Frontal cortex (tissue), 4 donors: ENCODE data around the gene NOTCH1. TPM values are rescaled to one million over a fixed set of nuclear protein-coding genes. Genes with fewer than 3 reads are reported as not detected.

ENCODE experiments used
- DNase-seq, 2 donors: peaks; one replicate each; pipeline ENCODE4 v3.0.0; 2012; ENCODE audit warnings: low spot score in 2 of 2
- FAIRE-seq: peaks from 2 replicates; lab custom pipeline; 2012; peaks lifted over from hg19 to GRCh38; lab: Jason Lieb, UNC
- total RNA-seq: library from RNA; depleted of rRNA; stranded (reverse); fragments of >200 nt; gene quantifications from one replicate; pipeline ENCODE4 v1.2.3, GENCODE V29; 2014
- donor health status: control.
- donor health status: control.
- donor health status: control.

The NOTCH1 gene
- total RNA-seq, 1 donor from 2014 or later, result 15.9 TPM

DNA sequence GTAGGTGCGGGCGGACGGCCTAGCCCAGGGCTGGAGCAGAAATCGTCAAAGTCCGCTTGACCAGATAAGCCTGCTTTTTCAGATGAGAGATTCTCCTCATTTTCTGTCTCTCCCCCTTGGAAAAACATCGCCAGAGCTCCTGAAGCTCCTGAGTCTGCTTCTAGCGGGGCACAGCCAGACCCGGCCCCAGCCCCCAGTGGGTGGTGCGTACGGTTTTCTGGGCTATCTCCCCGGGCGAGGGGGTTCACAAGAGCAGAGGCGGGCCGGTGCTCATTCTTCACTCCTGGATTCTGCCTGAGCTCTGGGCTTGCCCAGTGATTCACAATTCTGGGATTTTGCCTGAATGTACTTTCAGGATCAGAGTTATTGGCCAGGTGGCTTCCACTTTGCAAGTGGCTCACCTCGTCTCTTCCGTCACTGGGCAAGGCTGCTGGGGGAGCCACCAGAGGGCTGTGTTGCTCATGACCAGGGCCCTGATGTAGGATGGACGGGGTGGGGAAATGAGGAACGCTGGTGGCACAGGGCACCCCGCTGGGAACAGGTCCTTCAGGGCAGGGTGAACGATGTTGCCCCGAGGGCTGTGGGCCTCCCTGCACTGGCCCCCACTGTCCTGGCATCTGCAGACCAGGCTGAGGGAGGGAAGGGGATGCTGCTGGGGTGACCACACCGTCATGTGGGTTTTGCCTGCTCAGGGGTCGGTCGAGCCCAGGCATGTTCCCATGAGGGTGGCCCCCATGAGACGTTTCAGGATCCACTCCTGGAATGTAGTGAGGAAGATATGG is 69.3 kb downstream of the NOTCH1 start:
- no peak for DNase-seq
- FAIRE-seq, result no peak

DNA sequence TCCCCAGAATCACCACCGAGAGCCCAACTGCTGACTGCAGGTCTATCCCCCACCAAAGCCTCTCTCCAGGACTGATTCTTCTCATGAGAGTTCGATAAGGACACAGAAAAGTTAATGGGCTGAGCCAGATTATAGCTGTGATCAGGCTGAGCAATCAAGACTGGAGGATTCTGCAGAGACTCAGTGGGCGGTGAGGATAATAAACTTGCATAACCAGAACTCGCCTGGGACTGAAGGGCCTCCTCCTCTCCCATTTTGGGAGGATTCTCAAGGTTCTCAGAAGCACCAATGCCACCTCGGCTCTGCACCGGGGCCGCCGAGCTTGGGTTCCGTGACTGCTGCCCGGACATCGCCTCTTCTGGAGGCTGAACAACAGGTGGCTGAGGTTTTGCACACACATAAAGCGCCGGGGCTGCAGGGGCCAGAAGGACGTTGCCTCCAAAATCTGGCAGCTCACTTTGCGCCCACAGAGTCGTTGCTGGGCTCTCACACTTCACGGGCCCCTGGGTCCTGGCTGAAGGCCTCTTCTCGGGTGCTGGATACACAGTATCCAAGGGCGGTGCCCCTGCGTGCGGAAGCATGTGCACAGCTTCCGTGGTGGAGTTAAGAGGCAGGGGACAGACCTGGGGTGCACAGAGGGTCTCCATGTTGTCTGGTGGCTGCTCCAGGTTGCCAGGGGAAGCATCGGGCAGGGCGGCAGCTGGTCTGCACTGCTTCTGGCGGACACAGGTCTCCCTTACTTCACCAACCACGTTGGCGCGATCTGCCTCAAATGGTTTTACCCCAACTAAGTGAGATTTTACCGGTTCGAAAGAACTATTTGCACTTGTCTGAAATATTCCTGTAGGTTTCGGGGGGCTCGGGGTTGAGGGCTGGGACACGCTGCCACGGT is 70.6 kb downstream of the NOTCH1 start:
- FAIRE-seq, result no peak
- no peak for DNase-seq

DNA sequence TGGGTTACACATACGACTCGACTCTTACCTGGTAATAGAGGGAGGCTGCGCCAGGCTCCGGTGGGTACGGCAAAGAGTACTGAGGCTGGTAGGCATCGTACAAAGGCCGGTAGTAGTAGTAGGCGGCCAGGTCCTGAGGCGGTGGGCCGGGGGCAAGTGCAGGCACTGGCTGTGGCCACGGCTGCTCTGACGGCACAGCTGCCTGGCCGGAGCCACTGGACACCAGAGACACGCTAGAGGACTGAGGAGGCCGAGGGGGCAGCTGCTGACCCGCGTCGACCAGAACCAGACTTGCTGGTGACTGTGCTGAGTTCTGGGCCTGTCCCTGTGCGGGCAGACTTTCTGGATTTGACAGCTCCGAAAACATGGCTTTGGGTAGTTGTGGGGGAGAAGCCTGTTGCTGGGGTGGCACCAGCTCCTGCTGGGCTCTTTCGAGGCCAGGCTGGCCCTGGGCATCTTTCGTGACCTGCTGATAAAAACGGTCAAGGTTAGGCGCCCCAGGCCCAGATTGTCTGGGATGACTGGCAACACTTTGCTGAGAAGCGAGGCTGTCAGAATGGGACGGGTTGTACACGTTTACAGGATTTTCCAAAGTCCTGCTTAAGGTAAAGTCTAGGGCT is 71.7 kb downstream of the NOTCH1 start:
- FAIRE-seq (no peak), DNase-seq (no peak)

DNA sequence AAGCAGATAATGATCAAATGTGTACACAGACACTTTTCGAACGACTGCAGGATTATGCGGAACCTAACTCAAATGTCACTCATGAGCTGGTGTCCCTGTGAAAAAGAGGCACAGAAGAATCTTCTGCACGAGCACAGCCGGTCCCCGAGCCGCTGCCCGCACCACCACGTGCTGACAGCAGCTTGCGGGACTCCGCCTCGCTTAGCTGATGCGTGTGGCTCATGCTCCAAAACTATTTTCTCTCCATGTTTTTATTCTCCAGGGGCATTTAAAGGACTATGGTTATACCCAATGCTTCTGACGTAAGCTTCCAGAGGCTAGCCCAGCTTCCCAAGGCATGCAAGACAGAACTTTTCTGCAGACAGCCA is 72.5 kb downstream of the NOTCH1 start:
- DNase-seq (no peak), FAIRE-seq (no peak)

DNA sequence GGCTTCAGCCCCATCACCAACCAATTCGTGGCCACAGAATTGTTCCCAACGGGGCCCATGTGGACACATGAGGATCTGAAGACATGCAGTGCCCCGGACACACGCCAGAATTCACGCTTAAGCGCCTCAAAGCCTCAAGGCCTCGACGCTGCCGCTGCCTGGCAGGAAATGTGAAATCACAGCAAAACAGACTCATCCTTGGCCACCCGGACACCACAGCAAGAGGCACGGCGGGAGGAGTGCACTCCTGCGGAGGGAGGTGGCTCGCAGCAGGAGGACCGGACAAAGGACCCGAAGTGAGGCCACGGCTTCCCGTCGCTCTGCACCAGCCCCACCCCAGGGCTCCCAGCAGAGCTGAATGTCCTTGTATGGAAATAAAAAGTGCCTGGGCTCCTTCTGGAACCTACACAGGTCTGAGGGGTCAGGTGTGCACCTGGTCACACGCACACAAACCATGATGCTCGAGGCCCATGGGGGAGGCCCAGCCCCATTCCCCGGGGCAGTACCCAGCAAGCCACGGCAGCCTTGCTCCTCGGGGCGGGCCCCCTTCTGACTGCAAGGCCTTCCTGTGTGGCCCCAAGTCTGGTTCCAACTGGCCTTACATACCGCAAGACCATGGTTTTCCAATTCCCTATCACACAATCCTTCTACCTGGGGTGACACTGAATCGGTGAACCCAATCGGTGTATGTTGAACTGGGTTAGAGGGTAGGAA is 73.1 kb downstream of the NOTCH1 start:
- DNase-seq, result no peak
- FAIRE-seq, result no peak

DNA sequence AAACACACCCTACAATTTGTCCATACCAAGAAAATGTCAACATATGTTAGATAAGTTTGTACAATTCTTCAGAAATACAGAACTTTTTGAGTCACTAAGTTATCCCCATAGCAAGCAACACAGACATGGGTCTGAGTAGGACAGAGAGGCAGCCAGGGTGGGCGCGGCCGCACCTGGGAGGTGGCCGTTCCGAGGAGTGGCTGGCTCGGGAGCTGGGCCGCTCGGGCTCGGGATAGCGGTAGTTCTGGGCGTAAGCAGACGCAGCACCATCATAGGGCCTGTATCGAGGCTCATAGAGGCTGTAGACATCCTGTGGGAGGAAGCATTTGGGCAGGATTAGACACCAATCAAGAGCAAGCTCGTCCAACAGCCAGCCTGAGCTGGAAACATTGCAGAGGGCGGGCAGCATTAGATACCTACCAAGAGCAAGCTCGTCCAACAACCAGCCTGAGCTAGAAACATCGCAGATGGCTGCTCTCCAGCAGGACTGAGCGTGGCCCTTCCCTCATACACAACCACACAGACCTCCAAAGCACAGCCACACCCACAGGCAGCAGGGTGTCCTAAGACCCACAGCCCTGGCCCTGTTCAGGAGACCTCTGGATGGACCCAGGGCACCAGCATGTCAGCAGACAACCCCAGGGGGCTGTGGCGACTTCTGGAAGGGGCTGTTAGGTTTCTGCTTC is 73.9 kb downstream of the NOTCH1 start:
- DNase-seq, result no peak
- no peak for FAIRE-seq

DNA sequence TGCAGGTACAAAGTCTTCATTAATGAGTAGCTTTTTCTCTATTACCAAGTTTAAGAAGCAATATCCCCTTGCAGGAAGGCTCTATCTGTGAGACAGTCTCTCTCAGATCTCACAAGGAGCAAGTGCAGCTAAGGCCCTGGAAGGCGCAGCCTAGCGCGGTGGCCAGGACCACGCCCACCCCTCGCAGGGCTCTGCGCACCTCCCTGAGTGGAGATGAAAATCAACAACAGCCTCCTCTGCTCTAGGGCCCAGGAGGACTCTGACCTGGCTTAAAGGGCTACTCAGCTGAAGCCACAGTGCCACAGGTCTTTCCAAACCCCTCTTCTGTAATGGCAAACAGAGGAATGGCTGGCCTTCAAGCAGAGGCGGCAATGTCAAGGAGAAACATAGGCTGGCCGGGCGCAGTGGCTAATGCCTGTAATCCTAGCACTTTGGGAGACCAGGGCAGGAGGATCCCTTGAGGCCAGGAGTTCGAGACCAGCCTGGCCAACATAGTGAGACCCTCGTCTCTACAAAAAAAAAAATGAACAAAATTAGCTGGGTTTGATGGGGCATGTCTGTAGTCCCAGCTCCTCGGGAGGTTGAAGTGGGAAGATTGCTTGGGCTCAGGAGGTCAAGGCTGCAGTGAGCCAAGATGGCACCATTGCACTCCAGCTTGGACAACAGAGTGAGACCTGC is 74.9 kb downstream of the NOTCH1 start:
- FAIRE-seq (no peak), DNase-seq (no peak)

DNA sequence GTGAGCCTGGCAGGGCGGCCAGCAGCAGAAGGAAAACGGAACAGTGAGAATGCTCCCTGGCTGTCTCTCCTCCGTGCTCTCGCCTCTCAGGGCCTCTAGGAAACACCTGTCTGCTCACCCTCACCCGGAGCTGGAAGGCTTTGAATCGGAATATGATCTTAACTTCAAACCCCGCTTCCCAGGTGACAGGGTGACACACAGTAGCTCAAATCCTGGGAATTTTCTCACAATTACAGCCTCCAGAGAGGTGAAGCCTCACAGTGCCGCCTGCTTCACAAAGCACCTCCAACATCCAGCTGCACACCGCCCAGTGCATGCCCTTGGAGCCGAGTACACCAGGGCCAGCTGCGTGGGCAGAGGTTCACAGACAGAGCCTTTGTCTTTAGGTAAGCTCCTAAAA is 75.5 kb downstream of the NOTCH1 start:
- no peak for DNase-seq
- FAIRE-seq, result no peak

DNA sequence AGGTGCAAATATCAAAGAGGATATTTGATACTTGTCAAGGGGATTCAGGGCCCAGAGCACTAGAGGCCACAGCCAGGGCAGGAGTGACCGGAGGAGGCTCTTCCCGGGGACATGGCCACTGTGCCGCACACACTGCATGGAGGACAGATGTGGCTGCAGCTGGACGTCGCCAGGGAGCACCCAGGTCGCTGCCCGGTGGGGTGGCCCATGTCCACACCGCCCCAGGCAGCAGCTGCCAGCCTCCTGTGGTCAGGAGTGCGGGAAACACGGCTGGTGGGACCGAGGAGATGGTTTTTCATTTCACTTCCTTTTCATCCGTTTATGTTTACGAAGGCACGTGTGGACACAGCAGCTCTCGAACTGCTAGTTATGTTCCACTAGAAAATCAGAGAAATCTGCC is 78.1 kb downstream of the NOTCH1 start:
- FAIRE-seq, result no peak
- peak in 1 of 2 donors; percentile 17 for DNase-seq

DNA sequence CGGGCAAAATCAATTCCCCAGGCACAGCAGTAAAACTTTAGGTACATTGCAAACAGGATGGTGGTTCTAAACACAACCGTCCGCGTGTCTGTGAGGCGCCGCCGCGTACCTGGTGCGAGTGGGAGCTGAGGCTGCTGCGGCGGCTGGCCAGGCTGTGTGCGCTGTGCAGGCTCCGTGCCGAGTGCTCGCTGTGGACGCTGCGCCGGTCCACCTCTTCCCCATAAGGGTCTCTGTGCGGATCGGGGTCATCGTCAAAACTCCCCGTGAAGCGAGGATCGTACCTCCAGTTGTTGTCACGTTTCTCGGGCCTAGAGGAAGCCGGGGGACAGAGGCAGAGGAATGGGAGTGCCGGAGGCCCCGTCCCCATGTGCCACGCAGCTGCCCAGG is 79.7 kb downstream of the NOTCH1 start:
- FAIRE-seq, result no peak
- peak in 1 of 2 donors; percentile 12 for DNase-seq

DNA sequence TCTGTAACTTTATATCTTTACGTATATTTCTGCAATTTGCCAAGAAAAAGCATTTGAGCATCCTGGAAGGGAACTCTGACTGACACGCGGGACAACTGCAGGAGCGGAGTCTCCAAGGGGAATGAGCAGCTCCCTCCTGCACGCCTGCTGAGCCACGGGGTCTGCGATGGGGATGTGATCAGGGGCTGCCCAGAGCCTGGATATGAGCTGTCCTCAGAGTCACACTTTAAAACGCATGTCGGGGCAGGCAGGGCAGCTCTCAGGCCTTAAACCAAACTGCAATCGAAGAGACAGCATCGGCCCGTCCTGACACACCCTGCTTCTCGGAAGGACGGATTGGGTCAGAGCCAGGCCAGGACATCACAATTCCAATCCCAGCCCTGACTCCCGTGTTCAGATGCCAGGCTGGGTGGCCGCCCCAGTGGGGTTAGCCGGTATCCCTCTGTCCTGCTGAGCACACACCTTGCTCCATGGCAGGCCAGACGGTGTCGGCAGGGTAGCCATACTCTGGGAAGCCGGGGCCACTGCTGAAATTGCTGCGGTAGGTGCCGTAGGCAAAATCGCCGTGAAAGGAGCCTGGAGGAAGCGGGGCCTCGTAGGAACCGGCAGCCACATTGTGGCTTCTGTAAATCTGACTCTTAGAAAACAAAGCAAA is 80.2 kb downstream of the NOTCH1 start:
- FAIRE-seq, result no peak
- peak in 1 of 2 donors; percentile 33 for DNase-seq

DNA sequence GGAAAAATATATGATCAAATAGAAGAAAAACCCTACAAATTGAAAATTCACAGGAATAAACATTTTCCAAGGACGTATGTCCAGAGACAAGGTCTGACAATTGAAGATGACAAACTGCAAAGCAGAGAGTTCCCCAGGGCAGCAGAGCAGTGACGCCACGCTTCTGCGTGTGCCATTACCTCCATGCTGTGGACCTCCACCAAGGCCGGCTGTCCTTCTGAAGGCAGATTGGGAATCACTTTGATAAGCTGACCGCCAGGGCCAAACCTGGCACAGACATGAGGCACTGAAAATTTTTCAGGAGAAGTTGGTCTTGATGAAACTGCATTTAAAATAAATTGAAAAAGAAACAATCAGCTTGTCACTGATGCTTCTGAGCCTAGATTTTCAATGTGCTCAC is 81.6 kb downstream of the NOTCH1 start:
- FAIRE-seq (no peak), DNase-seq (peak in 1 of 2 donors; percentile 12)

DNA sequence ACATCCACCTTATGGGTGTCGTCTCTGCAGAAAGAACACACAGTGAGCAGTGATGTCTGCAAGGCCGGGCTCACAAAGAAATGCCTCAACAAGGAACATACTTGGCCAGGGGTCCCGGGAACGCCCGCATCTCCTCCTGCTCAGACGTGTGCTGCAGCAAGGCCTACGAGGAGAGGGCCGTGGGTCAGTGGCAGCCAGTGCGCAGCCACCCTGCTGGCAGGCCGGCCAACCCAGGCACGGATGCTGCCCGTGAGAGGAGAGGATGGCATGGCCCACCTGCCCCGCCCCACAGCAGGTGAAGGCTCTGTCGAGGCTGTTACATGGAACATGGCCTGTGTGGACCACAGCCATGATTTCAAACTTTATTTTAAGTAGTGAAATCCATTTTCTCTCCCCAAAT is 82.3 kb downstream of the NOTCH1 start:
- FAIRE-seq (no peak), DNase-seq (no peak)

DNA sequence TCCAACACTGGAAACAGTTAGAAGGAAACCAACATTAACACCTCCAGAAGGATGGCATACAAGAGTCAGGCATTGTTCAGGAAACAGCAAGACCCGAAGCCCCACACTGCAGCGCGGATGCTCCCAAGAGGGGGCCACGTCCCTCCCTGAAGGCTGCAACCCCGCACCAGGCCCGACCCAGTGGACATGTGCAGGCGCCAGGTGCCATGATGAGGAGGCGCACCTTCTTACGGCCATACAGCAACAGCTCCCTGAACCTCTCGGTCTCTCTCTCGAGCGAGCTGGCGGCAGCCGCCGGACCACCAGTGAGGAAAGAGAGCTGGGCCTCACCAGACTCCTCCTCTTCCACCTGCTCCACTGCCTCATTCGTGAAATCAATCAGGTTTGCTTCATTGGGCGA is 83.2 kb downstream of the NOTCH1 start:
- DNase-seq (no peak), FAIRE-seq (no peak)

DNA sequence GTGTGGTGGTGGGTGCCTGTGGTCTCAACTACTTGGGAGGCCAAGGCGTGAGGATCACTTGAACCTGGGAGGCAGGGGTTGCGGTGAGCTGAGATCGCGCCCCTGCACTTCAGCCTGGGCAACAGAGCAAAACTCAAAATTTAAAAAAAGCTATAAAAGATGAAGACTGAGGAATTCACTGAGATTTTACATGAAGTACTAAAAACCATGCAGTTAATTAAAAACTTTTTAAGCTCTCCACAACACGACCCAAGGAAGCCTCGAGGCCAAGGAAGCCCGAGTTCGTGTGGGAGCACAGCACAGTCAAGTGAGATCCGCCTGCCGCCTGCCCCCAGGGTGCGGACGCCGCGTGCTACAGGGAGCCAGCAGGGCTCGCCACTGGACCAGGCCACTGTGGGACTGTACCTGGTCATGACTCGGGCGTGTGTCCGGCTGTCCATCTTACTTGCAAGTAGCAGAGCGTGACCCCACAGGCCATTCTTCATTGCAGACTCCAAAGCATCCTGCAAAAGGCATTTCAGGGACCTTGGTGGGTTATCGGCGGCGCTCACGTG is 85.0 kb downstream of the NOTCH1 start:
- DNase-seq, result no peak

DNA sequence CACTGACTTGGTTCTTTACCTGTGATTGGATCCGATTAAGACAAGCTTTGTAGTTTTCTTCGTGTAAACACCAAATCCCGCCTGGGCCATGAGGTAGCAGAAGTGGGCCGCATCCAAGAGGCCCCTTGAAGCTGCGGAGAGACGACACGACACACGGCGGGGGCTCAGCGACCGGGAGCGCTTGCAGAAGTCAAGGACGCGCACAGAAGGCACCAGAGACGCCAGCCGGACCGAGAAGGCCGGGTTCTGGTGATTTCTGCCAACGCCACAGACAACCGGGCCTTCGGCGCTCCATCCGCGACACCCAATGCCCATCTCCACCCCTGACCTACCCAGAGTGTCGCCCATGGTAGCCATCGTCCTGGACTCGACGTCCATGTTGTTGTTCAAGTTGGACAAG is 86.4 kb downstream of the NOTCH1 start:
- no peak for DNase-seq
- FAIRE-seq, result no peak

More for the DNA sequence above, 85.0 kb downstream of the NOTCH1 start:
- no peak for FAIRE-seq

DNA sequence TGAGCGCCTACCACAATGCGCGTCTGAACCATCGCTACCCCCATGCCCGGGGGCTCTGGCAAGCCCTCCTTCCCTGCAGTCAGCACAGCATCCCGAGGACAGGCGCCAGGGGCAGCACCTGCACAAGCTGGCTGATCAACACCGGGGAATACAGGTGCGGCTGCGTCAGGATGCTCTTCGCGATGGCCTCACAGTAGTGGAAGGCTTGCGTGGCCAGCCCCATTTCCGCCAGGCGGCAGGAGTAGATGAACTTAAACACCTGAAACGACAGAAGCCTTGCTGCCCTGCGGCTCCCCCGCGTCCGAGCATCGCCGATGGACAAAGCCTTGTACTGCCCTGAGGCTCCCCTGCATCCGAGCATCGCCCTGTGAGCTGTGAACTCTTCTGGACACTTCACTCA is 88.5 kb downstream of the NOTCH1 start:
- FAIRE-seq, result no peak

DNA sequence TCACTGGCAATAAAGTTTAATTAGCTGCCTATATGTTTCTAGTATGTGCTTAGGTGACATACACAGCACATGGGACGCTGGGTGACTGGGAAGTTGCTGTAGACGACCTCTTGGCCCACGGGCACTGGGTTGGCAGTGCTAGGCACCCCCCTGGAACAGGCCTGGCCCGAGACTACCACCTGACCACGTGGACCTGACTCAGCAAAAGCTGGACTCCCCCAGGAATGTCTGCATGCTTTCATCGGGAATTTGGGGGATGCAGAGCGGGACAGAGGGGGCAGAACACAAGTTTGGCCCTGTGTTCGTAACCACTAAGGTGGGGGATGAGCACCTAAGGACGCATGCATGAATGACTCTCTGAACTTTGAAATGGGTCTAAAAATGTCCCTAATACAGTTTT is 89.6 kb downstream of the NOTCH1 start:
- DNase-seq (no peak), FAIRE-seq (no peak)

More for the DNA sequence above, 88.5 kb downstream of the NOTCH1 start:
- no peak for DNase-seq
